Large intestine (tissue), 3 donors: Measurements from ENCODE around the gene SNX33. TPM values are rescaled to one million over a fixed set of nuclear protein-coding genes. Genes with fewer than 3 reads are reported as not detected.
"Not testable (repeated sequence)": the region's sequence is repeated elsewhere in the genome, so short reads cannot be mapped to it uniquely, and the experiment has no call there.

ENCODE experiments used
- DNase-seq, 2 donors: peaks; one replicate each; pipeline versions ENCODE4 v3.0.0 to v3.0.0-alpha.2; 2013
- H3K27ac ChIP-seq: one replicate; pipeline ENCODE4 v1.5.1; 2013; ENCODE audit warnings: low read length
- H3K27me3 ChIP-seq: 2 replicates; pipeline ENCODE4 v1.6.1; 2013; ENCODE audit warnings: low read length; ENCODE audit not compliant: control insufficient read depth, insufficient read depth
- H3K36me3 ChIP-seq: 2 replicates; pipeline ENCODE4 v1.6.1; 2013; ENCODE audit warnings: low read length; ENCODE audit not compliant: control insufficient read depth, insufficient read depth
- H3K4me1 ChIP-seq: one replicate; pipeline ENCODE4 v1.6.1; 2013; ENCODE audit warnings: low read length; ENCODE audit not compliant: control insufficient read depth, insufficient read depth
- H3K4me3 ChIP-seq: one replicate; pipeline ENCODE4 v1.5.1; 2013; ENCODE audit warnings: low read length
- H3K9me3 ChIP-seq: one replicate; pipeline ENCODE4 v1.6.1; 2013; ENCODE audit warnings: mild to moderate bottlenecking, low read depth, low read length, moderate library complexity; ENCODE audit not compliant: control insufficient read depth
- WGBS: methylation state at CpG from one replicate; pipeline ENCODE4 v1.1.5; 2013; ENCODE audit warnings: low lambda C conversion rate; ENCODE audit not compliant: insufficient coverage; 5-methylcytosine and 5-hydroxymethylcytosine counted together
- polyA plus RNA-seq: library from polyadenylated mRNA; unstranded; fragments of 120-200 nt; gene quantifications from one replicate; pipeline ENCODE4 v1.2.1, GENCODE V29; 2013

SNX33 gene
- polyA plus RNA-seq, 1 donor: 16.6 TPM

GRCh38 chr15:75622505-75622904, 25.2 kb upstream of the SNX33 start:
- H3K4me3 ChIP-seq: no peak overlapping the region
- WGBS: no CpG with 5 or more reads among the region's 2 CpGs
- peaks cover 28% of the 10 kb centered on the region for H3K36me3 ChIP-seq
- H3K27ac ChIP-seq: no peak overlapping the region
- H3K4me1 ChIP-seq: peaks cover 4% of the 10 kb centered on the region
- DNase-seq: no peak
- H3K9me3 ChIP-seq: no peaks in the 10 kb centered on the region
- H3K27me3 ChIP-seq: no peaks in the 10 kb centered on the region

- no peaks in the 10 kb centered on the region for H3K27me3 ChIP-seq
- WGBS: no CpG with 5 or more reads among the region's 47 CpGs
- peak; percentile 95 to 98 for DNase-seq
Observed at GRCh38 chr15:75625542-75626347, 22.0 kb upstream of the SNX33 start, which contains the start of gene SNUPN. Gene SNUPN (minus strand): TSS chr15:75625725. CDS start chr15:75621051, 4,674 bp downstream.

GRCh38 chr15:75631935-75632334, 15.8 kb upstream of the SNX33 start:
- no peaks in the 10 kb centered on the region for H3K36me3 ChIP-seq
- H3K27me3 ChIP-seq: no peaks in the 10 kb centered on the region
- no peaks in the 10 kb centered on the region for H3K4me1 ChIP-seq
- H3K27ac ChIP-seq: no peak overlapping the region
- DNase-seq: no peak
- H3K9me3 ChIP-seq: no peaks in the 10 kb centered on the region
- no peak overlapping the region for H3K4me3 ChIP-seq

More at GRCh38 chr15:75625542-75626347, 22.0 kb upstream of the SNX33 start, which contains the start of gene SNUPN:
- Histone ChIP-seq H3K27ac (peak within 1 kb of the TSS; percentile 90), H3K36me3 (peaks cover under 1% of the 10 kb centered on the region), H3K4me1 (peaks cover 4% of the 10 kb centered on the region), H3K4me3 (peak within 1 kb of the TSS; percentile 100), H3K9me3 (no peaks in the 10 kb centered on the region)

GRCh38 chr15:75633922-75634321, 13.8 kb upstream of the SNX33 start:
- H3K36me3 ChIP-seq, H3K27ac ChIP-seq, H3K4me1 ChIP-seq, H3K4me3 ChIP-seq, DNase-seq, H3K27me3 ChIP-seq, H3K9me3 ChIP-seq: not testable (repeated sequence)
- WGBS: no CpG with 5 or more reads among the region's 7 CpGs

- Histone ChIP-seq H3K4me3 (no peak overlapping the region), H3K9me3 (no peaks in the 10 kb centered on the region), H3K27ac (no peak overlapping the region), H3K4me1 (peaks cover 9% of the 10 kb centered on the region), H3K36me3 (peaks cover 4% of the 10 kb centered on the region), H3K27me3 (no peaks in the 10 kb centered on the region)
- WGBS: 80% methylated on average over 1 of the region's 6 CpGs
- DNase-seq: no peak
Observed at GRCh38 chr15:75636026-75636425, 11.7 kb upstream of the SNX33 start.

GRCh38 chr15:75637245-75638009, 10.3 kb upstream of the SNX33 start:
- no peaks in the 10 kb centered on the region for H3K9me3 ChIP-seq
- H3K4me1 ChIP-seq: peaks cover 9% of the 10 kb centered on the region
- WGBS: no CpG with 5 or more reads among the region's 4 CpGs
- no peak overlapping the region for H3K27ac ChIP-seq
- H3K36me3 ChIP-seq: peaks cover 4% of the 10 kb centered on the region
- H3K27me3 ChIP-seq: no peaks in the 10 kb centered on the region
- no peak for DNase-seq
- H3K4me3 ChIP-seq: no peak overlapping the region

GRCh38 chr15:75639191-75639708, 8.5 kb upstream of the SNX33 start:
- peaks cover 9% of the 10 kb centered on the region for H3K4me1 ChIP-seq
- no peak for DNase-seq
- no peaks in the 10 kb centered on the region for H3K27me3 ChIP-seq
- peak overlapping the region; percentile 96 for H3K27ac ChIP-seq
- peaks cover 4% of the 10 kb centered on the region for H3K36me3 ChIP-seq
- no peaks in the 10 kb centered on the region for H3K9me3 ChIP-seq
- peak overlapping the region; percentile 85 for H3K4me3 ChIP-seq
- no CpG with 5 or more reads among the region's 16 CpGs for WGBS

- no CpG with 5 or more reads among the region's 83 CpGs for WGBS
- Histone ChIP-seq H3K9me3 (no peaks in the 10 kb centered on the region), H3K27ac (peak within 1 kb of the TSS; percentile 96), H3K27me3 (no peaks in the 10 kb centered on the region), H3K4me3 (peak within 1 kb of the TSS; percentile 85), H3K36me3 (peaks cover 4% of the 10 kb centered on the region), H3K4me1 (peaks cover 9% of the 10 kb centered on the region)
- DNase-seq: peak; percentile 97 to 99
Observed at GRCh38 chr15:75639709-75640482, 7.8 kb upstream of the SNX33 start, which contains the start of gene IMP3. Gene IMP3 (minus strand): TSS chr15:75640224. CDS start chr15:75640168, 56 bp downstream.

- peaks cover 9% of the 10 kb centered on the region for H3K4me1 ChIP-seq
Observed at GRCh38 chr15:75640483-75641178, 7.1 kb upstream of the SNX33 start.

More at GRCh38 chr15:75640483-75641178, 7.1 kb upstream of the SNX33 start:
- no peaks in the 10 kb centered on the region for H3K27me3 ChIP-seq
- no peaks in the 10 kb centered on the region for H3K9me3 ChIP-seq
- H3K4me3 ChIP-seq: peak overlapping the region; percentile 85
- 0% methylated on average over 2 of the region's 17 CpGs for WGBS
- peaks cover 4% of the 10 kb centered on the region for H3K36me3 ChIP-seq
- H3K27ac ChIP-seq: peak overlapping the region; percentile 96
- DNase-seq: no peak
